A673 (cell line): Measurements from ENCODE around the gene CSRP1. TPM values are rescaled to one million over a fixed set of nuclear protein-coding genes. Genes with fewer than 3 reads are reported as not detected.

Experiments
- BruUV-seq: library from RNA; stranded (reverse); fragments of 400-500 nt; replicated peaks from 2 replicates; lab custom pipeline; 2021; lab: Mats Ljungman, UMichigan
- CTCF ChIA-PET: fragments of 300-600 bp; sonication (Branson Sonifier 250); formaldehyde crosslinking; loops from one replicate; lab custom pipeline; 2022; ENCODE audit warnings: antibody characterized with exemption; lab: Charles Lee
- POLR2A ChIA-PET: fragments of 300-600 bp; sonication (Branson Sonifier 250); formaldehyde crosslinking; loops from one replicate; lab custom pipeline; 2022; ENCODE audit warnings: antibody characterized with exemption; ENCODE audit not compliant: low non-redundant PET; lab: Charles Lee
- DNase-seq: peaks from one replicate; pipeline ENCODE4 v3.0.0-alpha.2; 2015; ENCODE audit warnings: low spot score
- H3K27ac ChIP-seq: fragments of 200-600 bp; sonication (generic); 2 replicates; pipeline ENCODE4 v1.5.1; 2016; ENCODE audit warnings: mixed run types, low read depth, mild to moderate bottlenecking, mixed read lengths, antibody characterized with exemption, low read length; ENCODE audit not compliant: poor library complexity, severe bottlenecking
- H3K27me3 ChIP-seq: fragments of 200-600 bp; sonication (generic); replicated peaks from 2 replicates; pipeline ENCODE4 v1.6.1; 2017; ENCODE audit warnings: mixed run types, low read depth, mild to moderate bottlenecking, mixed read lengths, antibody characterized with exemption, low read length; ENCODE audit not compliant: insufficient read depth, poor library complexity
- H3K36me3 ChIP-seq: fragments of 200-600 bp; sonication (generic); 2 replicates; pipeline ENCODE4 v1.6.1; 2016; ENCODE audit warnings: mixed run types, mild to moderate bottlenecking, mixed read lengths, antibody characterized with exemption, low read length; ENCODE audit not compliant: insufficient read depth, poor library complexity, severe bottlenecking
- H3K4me1 ChIP-seq: fragments of 200-600 bp; sonication (generic); 2 replicates; pipeline ENCODE4 v1.6.1; 2017; ENCODE audit warnings: mixed run types, mild to moderate bottlenecking, mixed read lengths, antibody characterized with exemption, low read length; ENCODE audit not compliant: insufficient read depth, poor library complexity, severe bottlenecking
- H3K4me3 ChIP-seq: fragments of 200-600 bp; sonication (generic); 2 replicates; pipeline ENCODE4 v1.5.1; 2016; ENCODE audit warnings: low read depth, mixed run types, mild to moderate bottlenecking, mixed read lengths, low read length; ENCODE audit not compliant: poor library complexity, severe bottlenecking
- H3K9me3 ChIP-seq: fragments of 200-600 bp; sonication (generic); 2 replicates; pipeline ENCODE4 v1.6.1; 2016; ENCODE audit warnings: mixed run types, low read depth, mild to moderate bottlenecking, mixed read lengths, antibody characterized with exemption, low read length; ENCODE audit not compliant: poor library complexity, severe bottlenecking
- EZH2 ChIP-seq: fragments of 200-600 bp; sonication (generic); IDR thresholded peaks from 2 replicates; pipeline ENCODE4 v1.6.1; 2017; ENCODE audit warnings: borderline replicate concordance, low read depth, mild to moderate bottlenecking, mixed read lengths, antibody characterized with exemption, low read length; ENCODE audit not compliant: poor library complexity, severe bottlenecking
- intact Hi-C: fragments of 100-400 bp; cut with micrococcal nuclease; formaldehyde crosslinking; loops from one replicate; pipeline ENCODE4 v1.10.0; 2022; ENCODE audit not compliant: unreplicated experiment
- total RNA-seq: library from RNA; stranded (reverse); gene quantifications from 2 replicates; pipeline ENCODE4 v1.2.3, GENCODE V29; 2021
- TF ChIP-seq, protein P1 (sequence below): fragments of 300-800, 200-600 bp; sonication (generic); conservative IDR thresholded peaks from 2 replicates; pipeline ENCODE4 v1.5.1; 2017; ENCODE audit warnings: low read depth, mild to moderate bottlenecking, antibody characterized with exemption, low read length, moderate library complexity, mixed read lengths

Gene CSRP1
- total RNA-seq, 1 experiment from 2014 or later = 517 TPM

DNA sequence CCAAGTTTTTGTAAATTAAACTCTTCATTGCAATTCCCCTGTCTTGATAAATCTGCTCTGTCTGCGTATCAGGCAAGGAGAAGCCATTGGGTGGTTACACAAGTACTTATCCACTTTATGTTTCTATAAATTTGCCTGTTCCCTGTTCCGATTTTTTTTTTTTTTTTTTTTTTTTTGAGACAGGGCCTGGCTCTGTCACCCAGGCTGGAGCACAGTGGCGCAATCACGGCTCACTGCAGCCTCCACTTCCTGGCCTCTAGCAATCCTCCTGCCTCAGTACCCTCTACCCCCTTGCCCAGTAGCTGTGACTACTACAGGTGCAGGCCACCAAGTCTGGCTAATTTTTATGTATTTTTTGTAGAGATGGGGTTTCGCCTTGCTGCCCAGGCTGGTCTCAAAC is 11.1 kb upstream of the CSRP1 start:
- no TSS peak for BruUV-seq
- H3K27ac ChIP-seq = peak overlapping the region; percentile 92
- TF ChIP-seq EZH2 = no peak
- TF ChIP-seq, protein P1, sequence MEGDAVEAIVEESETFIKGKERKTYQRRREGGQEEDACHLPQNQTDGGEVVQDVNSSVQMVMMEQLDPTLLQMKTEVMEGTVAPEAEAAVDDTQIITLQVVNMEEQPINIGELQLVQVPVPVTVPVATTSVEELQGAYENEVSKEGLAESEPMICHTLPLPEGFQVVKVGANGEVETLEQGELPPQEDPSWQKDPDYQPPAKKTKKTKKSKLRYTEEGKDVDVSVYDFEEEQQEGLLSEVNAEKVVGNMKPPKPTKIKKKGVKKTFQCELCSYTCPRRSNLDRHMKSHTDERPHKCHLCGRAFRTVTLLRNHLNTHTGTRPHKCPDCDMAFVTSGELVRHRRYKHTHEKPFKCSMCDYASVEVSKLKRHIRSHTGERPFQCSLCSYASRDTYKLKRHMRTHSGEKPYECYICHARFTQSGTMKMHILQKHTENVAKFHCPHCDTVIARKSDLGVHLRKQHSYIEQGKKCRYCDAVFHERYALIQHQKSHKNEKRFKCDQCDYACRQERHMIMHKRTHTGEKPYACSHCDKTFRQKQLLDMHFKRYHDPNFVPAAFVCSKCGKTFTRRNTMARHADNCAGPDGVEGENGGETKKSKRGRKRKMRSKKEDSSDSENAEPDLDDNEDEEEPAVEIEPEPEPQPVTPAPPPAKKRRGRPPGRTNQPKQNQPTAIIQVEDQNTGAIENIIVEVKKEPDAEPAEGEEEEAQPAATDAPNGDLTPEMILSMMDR = no peak
- no peaks in the 10 kb centered on the region for H3K36me3 ChIP-seq
- ChIA-PET CTCF (no interaction called here), POLR2A (no interaction called here)
- intact Hi-C loops = no loop called here
- DNase-seq = peak; percentile 41
- H3K4me3 ChIP-seq = no peak overlapping the region
- no peaks in the 10 kb centered on the region for H3K27me3 ChIP-seq
- no peaks in the 10 kb centered on the region for H3K9me3 ChIP-seq
- peaks cover 45% of the 10 kb centered on the region for H3K4me1 ChIP-seq

DNA sequence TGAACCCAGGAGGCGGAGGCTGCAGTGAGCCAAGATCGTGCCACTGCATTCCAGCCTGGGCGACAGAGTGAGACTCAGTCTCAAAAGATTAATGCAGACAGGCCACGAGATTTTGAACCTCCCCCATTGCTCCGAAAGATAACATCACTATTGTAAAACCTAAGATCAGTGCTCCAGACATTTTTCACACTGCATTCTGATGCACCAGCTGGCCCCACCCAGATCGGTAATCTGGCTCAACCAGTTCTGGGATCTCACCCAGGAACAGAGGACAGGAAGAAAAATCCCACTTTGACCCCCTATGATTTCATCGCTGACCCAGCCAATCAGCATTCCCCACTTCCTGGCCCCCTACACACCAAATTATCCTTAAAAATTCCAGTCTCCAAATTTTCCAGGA is 10.7 kb upstream of the CSRP1 start:
- TF ChIP-seq, protein P1 = no peak
- TF ChIP-seq EZH2 = no peak
- Histone ChIP-seq H3K27ac (peak overlapping the region; percentile 92), H3K4me3 (no peak overlapping the region), H3K4me1 (peaks cover 47% of the 10 kb centered on the region), H3K9me3 (no peaks in the 10 kb centered on the region), H3K27me3 (no peaks in the 10 kb centered on the region), H3K36me3 (no peaks in the 10 kb centered on the region)
- no TSS peak for BruUV-seq
- DNase-seq = peak; percentile 69
- intact Hi-C loops = no loop called here
- ChIA-PET CTCF (no interaction called here), POLR2A (no interaction called here)

DNA sequence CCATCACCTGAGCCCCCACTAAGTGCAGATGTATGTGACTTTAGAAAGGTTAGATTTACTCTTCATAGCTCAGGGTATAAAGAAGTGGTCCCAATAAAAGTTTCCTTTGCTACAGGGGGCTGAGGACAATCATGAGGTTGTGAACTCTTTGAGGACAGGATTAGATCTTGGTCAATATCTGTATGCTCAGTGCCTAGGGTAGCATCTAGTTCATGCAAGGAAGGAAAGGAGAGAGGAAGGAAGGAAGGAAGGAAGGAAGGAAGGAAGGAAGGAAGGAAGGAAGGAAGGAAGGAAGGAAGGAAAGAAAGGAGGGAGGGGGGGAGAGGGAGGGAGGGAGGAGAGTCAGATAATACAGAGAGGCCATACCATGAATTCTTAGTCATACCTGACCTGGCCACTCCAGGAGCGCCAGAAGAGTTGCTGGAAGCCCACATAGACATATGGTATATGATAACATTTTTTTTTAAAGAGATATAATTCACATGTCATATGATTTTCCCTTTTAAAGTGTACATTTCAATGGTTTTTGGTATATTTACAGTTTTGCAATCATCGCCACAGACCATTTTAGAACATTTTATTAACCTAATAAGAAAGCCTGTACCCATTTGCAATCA is 9.7 kb upstream of the CSRP1 start:
- no peaks in the 10 kb centered on the region for H3K9me3 ChIP-seq
- H3K4me3 ChIP-seq = no peak overlapping the region
- TF ChIP-seq, protein P1 = no peak
- TF ChIP-seq EZH2 = no peak
- H3K27me3 ChIP-seq = no peaks in the 10 kb centered on the region
- intact Hi-C loops = loop anchor here (1.0 kb wide), 1 partner anchor 250 kb away; no protein-coding TSS in a partner anchor
- ChIA-PET CTCF (no interaction called here), POLR2A (no interaction called here)
- no peaks in the 10 kb centered on the region for H3K36me3 ChIP-seq
- peak overlapping the region; percentile 92 for H3K27ac ChIP-seq
- H3K4me1 ChIP-seq = peaks cover 57% of the 10 kb centered on the region
- no TSS peak for BruUV-seq
- peak; percentile 81 for DNase-seq
